Hematopoietic multipotent progenitor cell treated with erythropoietin and hydrocortisone succinate and interleukin-3 and kit ligand, for 4 days (in vitro differentiated cells): ENCODE data around the gene AKR1C2.
"Not testable (repeated sequence)": the region's sequence is repeated elsewhere in the genome, so short reads cannot be mapped to it uniquely, and the experiment has no call there.

Experiments used
- DNase-seq: peaks from one replicate; pipeline ENCODE4 v3.0.0-alpha.2; 2015

Gene AKR1C2

DNA sequence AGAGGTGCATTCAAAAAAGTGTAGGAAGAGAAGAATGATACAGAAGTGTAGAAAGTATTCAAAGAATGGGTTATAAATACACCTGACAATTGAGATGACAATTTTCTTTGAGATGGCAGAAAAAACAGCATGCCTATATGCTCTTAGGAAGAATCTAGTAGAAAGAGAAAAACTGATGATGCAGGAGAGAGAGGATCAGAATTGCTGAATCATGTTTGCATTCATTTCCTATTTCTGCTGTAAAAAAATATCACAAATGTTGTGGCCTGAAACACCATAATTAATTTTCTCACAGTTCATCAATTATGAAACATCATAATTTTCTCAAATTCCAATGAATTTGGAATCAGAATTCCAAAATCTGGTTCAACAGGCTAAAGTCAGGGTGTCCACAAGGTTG lies 50.3 kb downstream of the AKR1C2 start:
- peak; percentile 12 for DNase-seq

GRCh38 chr10:4951512-4952162 lies 52.0 kb downstream of the AKR1C2 start:
- not testable (repeated sequence) for DNase-seq

DNA sequence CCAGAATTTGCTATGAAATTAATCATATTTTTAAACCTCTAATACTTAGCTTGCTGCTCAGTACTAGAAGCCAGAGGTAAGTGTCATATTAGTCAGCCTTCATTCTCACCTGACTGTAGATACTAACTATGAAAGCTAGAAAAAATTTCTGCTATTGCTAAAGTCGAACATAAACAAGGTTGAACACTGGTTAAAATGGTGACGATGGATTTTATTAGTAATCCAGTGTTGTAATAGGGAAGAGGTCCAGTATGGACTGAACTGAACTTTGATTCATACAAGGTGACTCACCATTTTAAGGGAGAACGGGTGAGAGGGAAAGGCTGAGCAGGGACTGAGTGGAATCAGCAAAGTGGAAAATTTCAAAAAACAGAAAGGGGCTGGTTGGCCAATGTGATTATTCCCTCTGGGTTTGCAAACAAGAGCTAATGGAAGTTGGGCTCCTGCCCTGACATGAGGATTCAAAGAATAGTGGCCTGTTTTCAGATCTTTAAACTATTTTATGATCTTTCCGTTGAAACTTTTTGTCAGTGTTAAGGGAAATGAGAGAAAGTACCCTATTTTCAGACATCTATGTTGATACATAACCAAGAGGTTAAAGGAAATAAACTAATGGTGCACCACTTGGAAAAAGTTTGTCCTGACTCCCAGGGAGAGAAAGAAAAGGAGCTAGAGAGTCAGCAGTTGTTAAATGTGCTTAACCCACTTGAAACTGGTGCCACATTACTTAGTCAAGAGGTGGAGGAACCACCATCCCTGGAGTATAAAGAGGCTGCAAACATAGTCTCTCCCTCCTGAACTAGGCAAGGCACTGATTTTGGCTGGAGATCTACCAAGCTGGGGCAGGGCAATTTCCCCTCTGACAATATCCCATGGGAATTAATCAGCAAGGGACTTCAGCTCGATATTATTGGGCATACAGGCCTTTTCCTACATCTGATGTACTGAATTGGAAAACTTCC lies 55.7 kb downstream of the AKR1C2 start:
- DNase-seq: no peak

- no peak for DNase-seq
These were observed 56.5 kb downstream of the AKR1C2 start for GRCh38 chr10:4947039-4947634.

DNA sequence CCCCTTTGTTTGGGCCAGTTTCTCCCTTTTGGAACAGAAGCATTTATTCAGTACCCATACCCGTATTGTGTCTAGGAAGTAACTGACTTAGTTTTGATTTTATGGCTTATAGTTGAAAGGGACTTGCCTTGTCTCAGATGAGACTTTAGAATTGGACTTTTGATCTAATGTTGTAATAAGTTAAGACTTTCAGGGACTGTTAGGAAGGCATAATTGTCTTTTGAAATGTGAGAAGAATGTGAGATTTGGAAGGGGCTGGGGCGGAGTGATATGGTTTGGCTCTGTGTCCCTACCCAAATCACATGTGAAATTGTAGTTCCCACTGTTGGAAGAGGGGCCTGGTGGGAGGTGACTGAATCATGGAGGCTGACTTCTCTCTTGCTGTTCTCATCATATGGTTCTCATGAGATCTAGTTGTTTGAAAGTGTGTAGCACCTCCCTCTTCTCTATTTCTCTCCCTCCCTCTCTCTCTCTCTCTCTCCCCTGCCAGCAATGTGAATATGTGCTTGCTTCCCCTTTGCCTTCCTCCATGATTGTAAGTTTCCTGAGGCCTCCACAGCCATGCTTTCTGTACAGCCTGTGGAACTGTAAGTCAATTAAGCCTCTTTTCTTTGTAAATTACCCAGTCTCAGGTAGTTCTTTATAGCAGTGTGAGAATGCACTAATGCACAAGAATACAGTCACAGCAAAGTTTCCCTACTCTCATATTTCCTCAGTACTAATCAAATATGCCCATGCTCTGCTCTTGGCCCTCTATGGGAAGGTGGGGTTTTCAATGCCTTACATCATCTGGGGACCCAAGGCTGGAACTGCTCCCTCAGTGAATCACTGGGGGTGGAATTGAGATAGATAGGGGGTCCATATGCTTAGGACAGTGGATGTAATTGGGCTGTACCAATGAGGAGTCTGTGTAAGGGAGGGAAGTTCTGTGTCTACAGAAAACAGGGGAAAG lies 57.6 kb downstream of the AKR1C2 start:
- DNase-seq: no peak

DNA sequence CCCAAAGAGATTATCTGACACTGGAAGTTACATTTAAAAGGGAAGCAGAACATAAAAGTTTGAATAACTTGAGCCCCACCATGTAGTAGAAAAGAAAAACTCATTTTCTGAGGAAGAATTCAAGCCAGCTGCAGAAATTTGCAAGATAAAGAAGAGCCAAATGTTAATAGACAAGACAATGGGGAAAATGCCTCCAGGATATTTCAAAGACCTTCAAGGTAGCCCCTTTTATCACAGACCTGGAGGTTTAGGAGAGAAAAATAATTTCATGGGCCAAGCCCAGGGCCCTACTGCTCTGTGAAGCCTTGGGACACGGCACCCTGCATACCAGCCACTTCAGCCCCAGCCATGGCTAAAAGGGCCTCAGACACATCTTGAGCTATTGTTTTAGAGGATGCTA lies 58.8 kb downstream of the AKR1C2 start:
- DNase-seq: no peak

- DNase-seq: no peak
These were observed 59.8 kb downstream of the AKR1C2 start for GRCh38 chr10:4943821-4944220.

GRCh38 chr10:4943416-4943815 lies 60.2 kb downstream of the AKR1C2 start:
- DNase-seq: not testable (repeated sequence)

DNA sequence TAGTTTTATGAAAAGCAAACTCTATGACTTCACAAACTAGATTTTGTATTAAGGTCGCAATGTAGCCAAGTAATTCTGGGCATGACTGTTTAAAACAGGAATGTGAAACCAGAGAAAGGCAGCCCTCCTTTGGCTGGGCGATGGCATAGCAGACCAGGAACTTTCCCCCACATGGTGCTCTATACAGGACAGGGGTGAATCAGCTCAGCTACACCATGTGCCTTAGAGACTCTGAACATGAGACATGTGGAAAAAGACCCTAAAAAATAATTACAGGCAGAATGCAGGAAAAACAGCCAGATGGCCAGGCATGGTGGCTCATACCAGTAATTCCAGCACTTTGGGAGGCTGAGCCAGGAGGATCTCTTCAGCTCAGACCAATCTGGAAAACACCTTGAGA lies 60.7 kb downstream of the AKR1C2 start:
- peak; percentile 26 for DNase-seq

DNA sequence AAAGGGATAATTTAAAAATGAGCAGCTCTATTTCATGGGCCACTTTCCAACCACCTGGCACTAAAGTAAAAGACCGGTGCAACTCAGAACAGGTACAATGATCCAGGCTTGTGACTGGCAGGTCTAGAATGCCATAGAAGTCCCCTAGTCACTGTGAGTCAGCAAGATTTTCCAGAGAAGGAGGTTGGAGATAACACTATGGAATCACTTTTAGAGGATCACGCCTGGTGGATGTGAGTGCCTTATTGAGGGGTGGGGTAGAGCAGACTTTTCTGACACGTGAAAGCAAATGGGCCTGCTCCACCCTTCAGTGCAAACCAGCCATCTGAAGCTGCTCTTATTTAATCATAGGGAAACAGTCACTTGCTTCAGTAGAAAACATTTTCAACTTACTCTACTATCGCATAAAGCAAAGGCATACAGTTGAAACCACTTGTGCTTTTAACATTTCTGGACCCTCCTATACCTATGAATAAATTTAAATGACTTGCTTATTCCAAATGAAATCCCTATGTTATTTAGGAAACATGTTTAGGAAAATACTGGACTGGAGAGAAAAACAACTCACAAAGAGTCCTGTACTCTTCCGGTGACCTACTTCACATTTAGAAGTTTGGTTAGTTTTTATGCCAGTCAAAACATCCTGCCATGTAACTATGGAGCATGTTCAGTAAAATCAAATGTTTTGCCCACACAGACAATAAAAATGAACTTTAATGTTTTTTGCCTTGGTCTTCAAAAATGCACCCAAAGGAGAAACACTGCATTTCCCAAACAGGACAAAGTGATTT lies 61.9 kb downstream of the AKR1C2 start:
- DNase-seq: peak; percentile 55

- DNase-seq: not testable (repeated sequence)
These were observed 62.7 kb downstream of the AKR1C2 start for GRCh38 chr10:4940909-4941308.

DNA sequence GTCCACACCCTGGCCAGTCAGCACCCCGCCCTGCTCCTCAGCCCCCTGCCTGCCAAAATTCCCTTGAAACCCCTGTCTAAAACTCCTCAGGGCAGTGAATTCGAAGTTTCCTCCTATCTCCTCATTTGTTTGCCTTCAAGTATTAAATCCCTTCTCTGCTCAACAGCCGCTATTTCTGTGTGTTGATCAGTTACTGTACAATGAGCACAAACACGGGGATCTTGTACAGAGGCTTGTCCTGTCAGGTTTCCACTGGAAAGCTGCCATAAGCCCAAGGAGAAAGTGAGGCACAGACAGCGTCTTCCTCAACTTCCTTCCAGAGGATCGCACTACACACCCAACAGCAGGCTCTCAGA lies 63.6 kb downstream of the AKR1C2 start:
- DNase-seq: not testable (repeated sequence)

GRCh38 chr10:4939224-4940072 lies 64.2 kb downstream of the AKR1C2 start:
- DNase-seq: no peak
